HL-60 (cell line): Measurements from ENCODE around the gene RTN4RL1.

Experiments
- DNase-seq, 2 experiments: peaks; one replicate each; pipeline ENCODE4 v3.0.0-alpha.2; 2010 to 2020; ENCODE audit warnings: low read depth in 1 of 2, low spot score in 1 of 2
- H3K27ac ChIP-seq: fragments of 250-450 bp; sonication (Bioruptor Pico); replicated peaks from 2 replicates; pipeline ENCODE4 v1.5.1; 2020; ENCODE audit warnings: mild to moderate bottlenecking, moderate library complexity
- H3K27me3 ChIP-seq: fragments of 250-450 bp; sonication (Bioruptor Pico); 2 replicates; pipeline ENCODE4 v1.5.1; 2021; ENCODE audit warnings: mild to moderate bottlenecking, moderate library complexity; ENCODE audit not compliant: insufficient read depth, poor library complexity, severe bottlenecking
- H3K4me3 ChIP-seq: replicated peaks from 2 replicates; pipeline ENCODE4 v1.5.1; 2011; ENCODE audit warnings: mild to moderate bottlenecking, control low read depth, low read length; ENCODE audit not compliant: insufficient read depth
- CTCF ChIP-seq: IDR thresholded peaks from one replicate; pipeline ENCODE4 v1.5.1; 2011; ENCODE audit warnings: low read length, control low read depth, inconsistent platforms; ENCODE audit not compliant: insufficient read depth
- GABPA ChIP-seq: IDR thresholded peaks from 2 replicates; pipeline ENCODE4 v1.6.1; 2012; ENCODE audit warnings: low read depth
- POLR2AphosphoS5 ChIP-seq: IDR thresholded peaks from 2 replicates; pipeline ENCODE4 v1.6.1; 2012; ENCODE audit warnings: low read depth
- REST ChIP-seq: IDR thresholded peaks from 2 replicates; pipeline ENCODE4 v1.6.1; 2012; ENCODE audit warnings: low read depth; ENCODE audit not compliant: insufficient replicate concordance
- SPI1 ChIP-seq: IDR thresholded peaks from 2 replicates; pipeline ENCODE4 v1.6.1; 2012; ENCODE audit warnings: low read depth, mild to moderate bottlenecking, borderline replicate concordance

Gene RTN4RL1

DNA sequence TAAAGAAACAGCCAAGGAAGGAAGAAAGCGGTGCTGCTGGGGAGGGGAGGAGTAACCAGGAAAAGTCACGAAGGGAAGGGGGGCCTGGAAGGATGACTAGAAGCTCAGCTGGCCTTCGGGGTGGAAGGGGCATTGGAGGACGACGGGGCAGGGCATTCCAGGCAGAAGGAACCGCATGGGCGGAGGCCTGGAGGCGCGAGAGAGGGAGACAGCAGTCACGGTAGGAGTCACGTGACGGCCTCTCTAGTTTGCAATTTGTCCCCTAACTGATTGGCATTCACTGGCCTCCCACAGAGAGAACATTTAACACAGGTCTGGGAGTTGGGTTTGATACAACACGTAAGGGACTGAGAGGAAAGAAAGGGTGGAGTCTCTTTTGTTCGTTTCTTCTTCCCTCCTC, 63.9 kb downstream of the RTN4RL1 start:
- Histone ChIP-seq H3K27ac (no peak overlapping the region), H3K4me3 (no peak overlapping the region), H3K27me3 (no peaks in the 10 kb centered on the region)
- DNase-seq, result no peak
- TF ChIP-seq REST, result no peak
- no peak for TF ChIP-seq POLR2AphosphoS5
- no peak for TF ChIP-seq GABPA

GRCh38 chr17:1960545-1960912, 64.6 kb downstream of the RTN4RL1 start:
- Histone ChIP-seq H3K4me3 (no peak overlapping the region), H3K27me3 (no peaks in the 10 kb centered on the region), H3K27ac (no peak overlapping the region)
- TF ChIP-seq GABPA, result no peak
- no peak for DNase-seq

- DNase-seq, result no peak
- TF ChIP-seq POLR2AphosphoS5, result no peak
- no peak for TF ChIP-seq SPI1
- TF ChIP-seq CTCF, result no peak
- TF ChIP-seq GABPA, result no peak
- no peak for TF ChIP-seq REST
- Histone ChIP-seq H3K27ac (no peak overlapping the region), H3K4me3 (no peak overlapping the region), H3K27me3 (no peaks in the 10 kb centered on the region)
Measured at GRCh38 chr17:1959871-1960544, 65.1 kb downstream of the RTN4RL1 start.

DNA sequence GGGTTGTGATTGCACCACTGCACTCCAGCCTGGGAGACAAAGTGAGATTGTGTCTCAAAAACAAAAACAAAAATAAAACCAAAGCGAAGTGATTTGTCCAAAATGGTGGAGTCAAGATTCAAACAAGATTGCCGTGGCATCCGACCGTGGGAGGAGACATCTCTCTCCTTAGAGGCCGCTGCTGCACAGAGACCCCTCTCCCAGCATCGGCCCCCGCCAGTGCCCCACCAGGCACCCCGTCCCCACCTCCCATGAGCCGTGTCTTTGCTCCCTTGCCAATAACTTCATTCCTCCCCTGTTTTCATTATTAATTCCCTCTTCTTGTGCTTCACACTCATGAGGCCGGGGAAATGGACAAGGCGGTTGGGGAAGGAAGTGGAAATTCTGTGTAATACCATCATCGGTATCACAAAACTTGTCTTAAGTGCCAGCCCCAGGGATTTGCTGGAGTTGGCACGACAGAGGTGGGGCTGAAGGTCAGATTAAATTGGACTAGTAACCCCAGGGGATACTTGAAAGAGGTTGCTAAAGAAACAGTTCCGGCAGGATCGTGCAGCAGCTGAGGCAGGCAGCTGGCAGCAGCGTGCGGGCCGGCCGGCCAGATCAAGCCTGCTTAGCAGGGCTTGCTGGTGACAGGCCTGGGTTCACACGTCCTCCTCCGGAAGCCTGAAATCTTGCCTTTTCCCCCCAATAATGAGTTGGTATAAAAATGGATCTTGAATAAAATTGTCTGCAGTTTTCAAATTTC, 66.8 kb downstream of the RTN4RL1 start:
- DNase-seq, result no peak
- Histone ChIP-seq H3K27me3 (no peaks in the 10 kb centered on the region), H3K4me3 (no peak overlapping the region), H3K27ac (no peak overlapping the region)
- no peak for TF ChIP-seq REST
- TF ChIP-seq SPI1, result no peak
- no peak for TF ChIP-seq GABPA
- TF ChIP-seq CTCF, result no peak
- TF ChIP-seq POLR2AphosphoS5, result no peak
